NCI-H510A (cell line): ENCODE data around the gene METTL22.
A peak's percentile ranks its signal among the peaks of the same experiment; 100 is the strongest.

Experiments used
- DNase-seq: peaks from one replicate; lab custom pipeline; 2025; lab: John Stamatoyannopoulos, UW

METTL22 gene

DNA sequence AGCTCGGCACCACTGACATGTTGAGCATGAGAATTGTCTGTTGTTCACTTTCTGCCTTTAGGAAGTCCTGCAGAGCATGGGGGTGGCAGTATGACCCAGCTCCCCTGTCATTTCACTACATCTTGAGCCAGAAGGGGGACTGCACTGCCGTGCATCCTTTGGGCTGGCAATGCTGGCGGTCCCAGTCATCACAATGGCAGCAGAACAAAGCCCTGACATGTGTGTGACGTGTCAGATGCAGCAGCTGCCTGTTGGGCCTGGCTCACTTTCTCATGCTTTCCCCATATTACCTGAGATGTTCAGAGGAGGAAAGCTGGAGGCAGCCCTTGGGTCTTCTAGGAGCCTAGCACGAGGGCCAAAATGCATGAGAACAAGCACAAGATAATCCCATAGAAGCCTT, 46.6 kb downstream of the METTL22 start:
- no peak for DNase-seq

- no peak for DNase-seq
These were observed 48.0 kb downstream of the METTL22 start for GRCh38 chr16:8669481-8669880.

- DNase-seq = no peak
These were observed 48.6 kb downstream of the METTL22 start for GRCh38 chr16:8670014-8670560.

DNA sequence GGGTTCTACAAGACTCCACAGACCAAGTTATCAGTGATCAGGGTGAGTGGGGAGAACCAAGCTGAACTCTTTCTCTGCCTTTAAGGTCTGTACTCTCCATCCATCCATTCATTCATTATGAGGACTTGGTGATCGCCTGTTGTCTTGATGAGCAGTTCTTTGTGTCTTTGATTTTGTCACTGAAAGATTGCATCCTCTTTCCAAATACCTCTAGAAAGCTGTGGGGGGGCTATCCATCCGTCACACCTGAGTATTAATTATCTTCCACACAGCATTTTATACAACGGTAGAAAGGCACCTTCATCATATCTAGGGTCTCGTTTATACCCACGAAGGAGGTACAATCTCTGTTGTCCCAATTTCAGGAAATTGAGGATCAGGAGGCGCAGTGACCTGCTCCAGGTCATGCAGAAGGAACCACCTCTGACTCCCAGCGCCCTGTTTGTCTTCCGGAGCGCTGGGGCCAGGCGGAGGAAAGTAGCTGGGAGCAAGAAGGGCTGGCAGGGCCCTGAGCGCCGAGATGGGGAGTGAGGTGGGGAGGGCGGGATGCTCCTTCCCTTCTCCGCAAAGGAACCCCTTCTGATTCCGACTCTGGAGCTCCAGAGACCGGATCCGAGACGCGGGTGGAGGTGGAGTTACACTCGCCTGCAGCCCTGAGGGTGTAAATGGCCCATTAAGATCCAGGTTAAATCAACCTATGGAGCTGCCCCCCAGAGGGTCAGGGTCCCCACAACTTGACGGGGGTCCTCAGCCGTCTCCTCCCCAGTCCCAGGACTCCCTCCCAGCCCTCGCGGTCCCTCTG, 52.3 kb downstream of the METTL22 start:
- no peak for DNase-seq

DNA sequence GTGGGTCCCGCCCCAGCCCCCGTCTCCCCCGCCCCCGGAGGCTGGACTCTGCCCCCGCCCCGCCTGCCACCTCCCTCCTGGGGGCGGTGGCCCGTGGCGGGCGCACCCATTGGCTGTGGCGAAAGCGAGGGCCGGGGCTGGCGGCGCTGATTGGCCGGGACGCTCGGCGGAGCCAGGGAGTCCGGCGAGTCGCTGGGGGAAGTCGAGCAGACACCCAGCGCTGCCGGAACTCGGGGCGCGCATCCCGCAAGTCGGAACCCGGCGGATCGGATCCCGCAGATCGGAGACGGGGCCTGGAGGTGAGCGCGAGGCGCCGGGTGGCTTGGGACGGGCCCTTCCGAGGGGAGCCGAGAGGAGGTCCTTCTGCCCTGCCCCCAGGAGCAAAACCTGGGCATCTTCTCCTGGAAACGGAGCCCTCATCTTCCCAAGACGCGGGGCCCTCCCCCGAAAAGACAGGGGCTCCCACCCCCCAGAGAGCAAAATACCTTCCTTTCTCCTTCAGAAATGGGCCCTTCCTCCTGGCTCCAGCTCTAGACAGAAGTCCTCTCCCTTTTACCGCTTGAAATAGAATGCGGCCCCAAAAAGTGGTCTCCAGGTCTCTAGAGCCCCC, 53.0 kb downstream of the METTL22 start, which contains the start of gene ABAT:
TSS of gene ABAT (plus strand) at position 205 of the 610 bp plus-strand sequence. CDS start 61,123 bp downstream, outside the sequence.
- peak; percentile 52 for DNase-seq

DNA sequence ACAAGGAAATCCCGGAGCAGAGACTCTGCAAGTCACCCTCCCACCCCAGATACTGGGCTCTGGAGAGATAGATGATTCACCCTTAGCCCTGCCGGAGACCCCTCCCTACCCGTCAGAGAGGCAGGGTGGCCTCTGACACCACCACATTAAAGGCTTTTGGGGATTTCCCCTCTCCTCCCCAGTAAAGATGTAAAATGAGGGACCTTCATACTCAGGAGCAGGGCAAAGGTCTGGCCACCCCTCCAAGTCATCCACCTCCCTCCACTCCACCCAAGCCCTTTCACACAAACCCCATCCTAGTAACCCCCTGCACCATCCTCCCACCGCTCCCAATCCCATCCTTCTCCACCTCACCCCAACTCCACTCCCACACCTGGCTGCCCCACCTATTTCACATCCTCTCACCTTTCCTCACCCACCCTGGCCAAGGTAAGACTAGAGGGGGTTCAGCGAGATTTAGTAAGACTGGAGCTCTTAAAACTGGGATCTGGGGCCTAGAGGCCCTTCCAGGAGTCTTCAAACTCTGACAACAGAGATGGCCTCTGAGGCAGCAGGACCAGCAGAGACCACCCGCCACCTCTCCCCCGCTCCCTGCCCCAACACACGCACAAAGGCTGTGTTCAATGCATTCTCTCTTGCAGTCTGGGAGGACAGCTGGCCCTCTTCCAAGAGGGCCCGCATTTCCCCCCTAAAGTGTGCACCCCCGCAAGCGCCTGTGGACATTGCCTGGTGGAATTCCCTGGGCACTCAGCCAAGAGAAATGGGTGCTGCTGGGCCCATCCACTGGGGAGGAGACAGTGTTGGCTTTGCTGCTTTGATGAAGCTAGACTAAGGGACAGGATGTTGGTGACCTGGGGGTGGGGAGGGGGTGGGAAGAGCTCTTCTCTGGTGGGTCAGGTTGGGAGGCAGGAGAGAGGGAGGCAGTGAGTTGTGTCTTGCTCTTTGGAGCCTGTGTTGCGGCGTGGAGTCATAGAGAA, 54.0 kb downstream of the METTL22 start:
- DNase-seq = no peak

GRCh38 chr16:8676160-8676547, 54.7 kb downstream of the METTL22 start:
- DNase-seq = no peak

DNA sequence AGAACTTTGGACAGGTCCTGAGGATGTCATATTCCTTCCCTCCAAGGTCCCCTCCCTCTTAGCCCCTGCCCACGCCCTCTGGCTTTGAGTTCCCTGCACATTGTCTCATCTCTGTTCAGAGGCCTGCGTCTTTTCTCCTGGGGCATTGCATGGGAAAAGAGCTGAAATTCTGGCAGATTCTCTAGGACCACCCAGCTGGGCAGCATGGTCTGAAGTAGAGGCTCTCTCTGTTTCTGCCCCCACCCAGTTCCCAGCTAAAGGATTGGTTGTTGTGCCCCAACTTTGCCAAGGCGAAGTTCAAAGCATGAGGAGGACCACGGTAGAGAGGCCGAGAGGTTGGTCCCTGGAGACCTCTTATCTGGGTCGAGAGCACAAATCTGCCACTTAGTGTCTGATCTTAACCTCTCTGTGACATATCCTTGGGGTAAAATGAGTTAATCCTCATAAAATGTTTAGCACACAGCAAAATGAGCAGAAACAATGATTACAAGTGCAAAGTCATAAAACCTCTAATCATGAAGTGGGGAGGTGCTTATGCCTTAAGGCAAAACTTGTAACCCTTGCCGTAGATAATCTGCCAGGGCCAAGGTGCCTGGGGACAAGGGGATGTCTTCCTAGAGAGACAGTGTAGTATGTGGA, 55.4 kb downstream of the METTL22 start:
- DNase-seq = no peak

GRCh38 chr16:8677481-8677880, 56.0 kb downstream of the METTL22 start:
- no peak for DNase-seq

GRCh38 chr16:8678068-8678927, 56.8 kb downstream of the METTL22 start:
- DNase-seq = no peak

GRCh38 chr16:8679151-8679550, 57.7 kb downstream of the METTL22 start:
- no peak for DNase-seq

DNA sequence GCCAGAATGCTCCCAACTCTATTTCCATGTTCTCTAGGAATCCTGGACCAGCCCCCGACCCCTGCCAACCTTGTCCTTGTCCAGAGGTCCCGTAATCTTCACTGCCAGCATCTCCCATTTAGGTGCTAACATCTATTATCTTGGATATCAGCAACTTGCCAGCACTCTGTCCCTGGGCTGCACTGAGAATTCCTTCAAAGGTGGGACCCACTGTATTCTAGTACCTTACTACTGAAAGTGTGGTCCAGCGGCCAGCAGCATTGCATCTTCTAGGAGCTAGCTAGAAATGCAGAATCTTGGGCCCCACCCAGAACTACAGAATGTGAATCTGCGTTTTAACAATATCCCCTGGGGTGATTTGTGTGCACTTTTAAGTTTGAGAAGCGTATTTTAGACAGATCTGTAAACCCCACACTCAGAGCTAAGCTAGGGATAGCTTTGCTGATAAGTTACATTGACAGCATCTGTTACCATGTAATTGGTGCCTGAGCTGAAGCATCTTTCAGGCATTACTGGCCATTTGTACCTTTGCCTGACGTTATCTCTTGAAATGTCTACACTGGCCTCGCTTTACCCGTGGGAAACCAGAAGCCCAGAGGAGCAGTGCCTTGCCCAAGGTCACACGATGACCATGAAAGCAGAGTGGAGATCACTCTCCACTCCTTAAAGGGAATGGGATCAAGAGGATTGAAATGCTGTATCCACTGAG, 61.2 kb downstream of the METTL22 start:
- DNase-seq = no peak

DNA sequence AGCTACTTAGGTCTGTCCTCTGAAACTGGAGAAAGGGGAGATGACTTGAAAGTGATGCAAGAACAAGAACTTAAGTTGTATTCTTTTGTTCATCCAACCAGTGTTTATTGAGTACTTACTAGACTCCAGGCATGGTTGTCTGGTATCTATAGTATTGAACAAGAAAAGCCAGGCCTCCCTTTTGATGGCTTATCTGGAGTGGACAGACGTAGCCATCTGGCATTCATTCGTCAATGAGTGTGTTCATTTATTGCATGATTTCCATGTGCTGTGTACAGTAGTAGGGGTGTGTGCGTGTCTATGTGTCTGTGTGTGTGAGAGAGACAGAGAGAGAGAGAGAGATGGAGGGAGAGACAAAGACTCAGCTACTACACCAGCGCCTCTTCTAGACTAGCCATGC, 62.1 kb downstream of the METTL22 start:
- no peak for DNase-seq

GRCh38 chr16:8685617-8686016, 64.1 kb downstream of the METTL22 start:
- DNase-seq = no peak

GRCh38 chr16:8686031-8686621, 64.6 kb downstream of the METTL22 start:
- DNase-seq = no peak

- DNase-seq = peak; percentile 24
These were observed 65.4 kb downstream of the METTL22 start for GRCh38 chr16:8686879-8687278.

DNA sequence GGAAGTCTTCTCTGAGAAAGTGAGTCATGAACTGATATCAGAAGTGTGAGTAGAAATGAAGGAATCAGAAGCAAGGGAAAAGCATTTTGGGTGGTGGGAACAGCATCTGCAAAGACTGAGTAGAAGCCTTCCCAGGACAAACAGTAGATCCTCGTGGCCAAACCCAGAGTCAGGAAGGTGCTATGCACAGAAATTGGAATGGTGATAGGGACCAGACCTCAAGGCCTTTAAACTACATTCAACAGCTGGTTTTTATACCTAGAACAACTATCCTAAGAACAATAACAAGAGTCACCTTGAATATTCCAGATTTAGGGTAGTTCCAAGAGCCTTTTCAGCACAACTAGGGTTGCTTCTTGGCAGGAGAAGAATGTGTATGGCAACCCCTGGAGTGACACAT, 68.2 kb downstream of the METTL22 start:
- no peak for DNase-seq

DNA sequence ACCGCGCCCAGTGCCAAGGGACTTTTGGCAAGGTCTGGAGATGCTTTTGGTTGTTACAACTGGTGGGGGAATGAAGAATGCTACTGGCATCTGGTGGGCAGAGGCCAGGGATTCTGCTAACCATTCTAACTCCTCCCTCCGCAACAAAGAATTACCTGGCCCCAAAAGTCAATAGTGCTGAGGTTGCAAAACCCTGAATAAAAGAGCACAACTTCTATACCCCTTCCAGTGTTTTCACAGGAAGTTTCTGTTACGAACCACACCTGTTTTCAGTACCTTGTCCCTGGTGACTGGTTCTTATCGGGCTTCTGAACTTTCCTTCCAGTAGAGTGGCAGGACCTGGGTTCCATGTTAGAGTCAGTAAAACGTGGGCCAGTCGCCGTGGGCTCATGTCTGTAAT, 70.2 kb downstream of the METTL22 start:
- no peak for DNase-seq
